Stimulated activated CD4-positive, alpha-beta T cell treated with anti-CD3 and anti-CD28 coated beads, Interleukin-1b, Interleukin-23, amount 100 ng/mL, for 24 hours (primary cell): Measurements from ENCODE around the gene CDS1.
"Not testable (repeated sequence)": the region's sequence is repeated elsewhere in the genome, so short reads cannot be mapped to it uniquely, and the experiment has no call there.

ENCODE experiments used
- DNase-seq, 4 experiments: peaks; one replicate each; pipeline ENCODE4 v3.0.0-alpha.2; 2020; ENCODE audit warnings: low read depth in 4 of 4, low spot score in 1 of 4

The CDS1 gene

GRCh38 chr4:84672177-84672576, 89.2 kb downstream of the CDS1 start:
- DNase-seq, result no peak

GRCh38 chr4:84673475-84674240, 90.7 kb downstream of the CDS1 start:
- DNase-seq, result no peak

- DNase-seq, result no peak
These were observed 94.2 kb downstream of the CDS1 start for GRCh38 chr4:84677093-84677492.

GRCh38 chr4:84677995-84678394, 95.1 kb downstream of the CDS1 start:
- DNase-seq, result no peak

GRCh38 chr4:84678976-84679744, 96.2 kb downstream of the CDS1 start:
- no peak for DNase-seq

- no peak for DNase-seq
These were observed 98.0 kb downstream of the CDS1 start for GRCh38 chr4:84680956-84681355.

- no peak for DNase-seq
These were observed 98.8 kb downstream of the CDS1 start for GRCh38 chr4:84681486-84682274.

- not testable (repeated sequence) for DNase-seq
These were observed 99.7 kb downstream of the CDS1 start for GRCh38 chr4:84682661-84683060.

- no peak for DNase-seq
These were observed 100.3 kb downstream of the CDS1 start for GRCh38 chr4:84683064-84683850.

GRCh38 chr4:84684361-84684760, 101.4 kb downstream of the CDS1 start:
- DNase-seq, result no peak

GRCh38 chr4:84685105-84685504, 102.2 kb downstream of the CDS1 start:
- DNase-seq, result no peak

GRCh38 chr4:84688605-84689004, 105.7 kb downstream of the CDS1 start:
- no peak for DNase-seq

- DNase-seq, result no peak
These were observed 106.3 kb downstream of the CDS1 start for GRCh38 chr4:84689197-84689596.

GRCh38 chr4:84690481-84690880, 107.6 kb downstream of the CDS1 start:
- no peak for DNase-seq

GRCh38 chr4:84691170-84691691, 108.3 kb downstream of the CDS1 start:
- DNase-seq, result no peak

- no peak for DNase-seq
These were observed 108.9 kb downstream of the CDS1 start for GRCh38 chr4:84691800-84692199.

- DNase-seq, result no peak
These were observed 114.2 kb downstream of the CDS1 start for GRCh38 chr4:84697159-84697558.

GRCh38 chr4:84697615-84698201, 114.8 kb downstream of the CDS1 start:
- no peak for DNase-seq

GRCh38 chr4:84699001-84699671, 116.2 kb downstream of the CDS1 start:
- DNase-seq, result no peak
